NCI-H82 treated with DMSO at 0.1 percent for 48 hours (cell line): ENCODE data around the gene NCEH1.
"Not testable (repeated sequence)": the region's sequence is repeated elsewhere in the genome, so short reads cannot be mapped to it uniquely, and the experiment has no call there.

Source experiments
- DNase-seq: peaks from one replicate; lab custom pipeline; 2025; ENCODE audit not compliant: unreplicated experiment; lab: John Stamatoyannopoulos, UW

The NCEH1 gene

GRCh38 chr3:172614340-172615274, 96.3 kb downstream of the NCEH1 start:
- DNase-seq = no peak

GRCh38 chr3:172613845-172614244, 97.0 kb downstream of the NCEH1 start:
- no peak for DNase-seq

- DNase-seq = no peak
These were observed 97.8 kb downstream of the NCEH1 start for GRCh38 chr3:172612871-172613678.

- no peak for DNase-seq
These were observed 101.1 kb downstream of the NCEH1 start for GRCh38 chr3:172609750-172610149.

GRCh38 chr3:172608575-172608974, 102.3 kb downstream of the NCEH1 start:
- DNase-seq = no peak

- peak; percentile 24 for DNase-seq
These were observed 103.4 kb downstream of the NCEH1 start for GRCh38 chr3:172607305-172608121.

- no peak for DNase-seq
These were observed 104.8 kb downstream of the NCEH1 start for GRCh38 chr3:172606021-172606420.

- no peak for DNase-seq
These were observed 105.8 kb downstream of the NCEH1 start for GRCh38 chr3:172604895-172605646.

GRCh38 chr3:172601066-172601832, 109.6 kb downstream of the NCEH1 start:
- DNase-seq = no peak

- no peak for DNase-seq
These were observed 110.2 kb downstream of the NCEH1 start for GRCh38 chr3:172600644-172601065.

GRCh38 chr3:172598904-172599303, 112.0 kb downstream of the NCEH1 start:
- no peak for DNase-seq

GRCh38 chr3:172596394-172596706, 114.5 kb downstream of the NCEH1 start:
- no peak for DNase-seq

GRCh38 chr3:172595664-172596393, 115.0 kb downstream of the NCEH1 start:
- peak; percentile 37 for DNase-seq

- not testable (repeated sequence) for DNase-seq
These were observed 115.8 kb downstream of the NCEH1 start for GRCh38 chr3:172594900-172595663.

GRCh38 chr3:172592898-172593669, 117.8 kb downstream of the NCEH1 start:
- no peak for DNase-seq

GRCh38 chr3:172591876-172592771, 118.7 kb downstream of the NCEH1 start:
- no peak for DNase-seq
